Activated gamma-delta T cell treated with Interleukin-2 at 50 U/mL for 16 hours (primary cell): Measurements from ENCODE around the gene HENMT1.

Experiments used
- DNase-seq: peaks from one replicate; pipeline ENCODE4 v3.0.0-alpha.2; 2020

Gene HENMT1

GRCh38 chr1:108624069-108624468 is 36.8 kb downstream of the HENMT1 start:
- DNase-seq: no peak

DNA sequence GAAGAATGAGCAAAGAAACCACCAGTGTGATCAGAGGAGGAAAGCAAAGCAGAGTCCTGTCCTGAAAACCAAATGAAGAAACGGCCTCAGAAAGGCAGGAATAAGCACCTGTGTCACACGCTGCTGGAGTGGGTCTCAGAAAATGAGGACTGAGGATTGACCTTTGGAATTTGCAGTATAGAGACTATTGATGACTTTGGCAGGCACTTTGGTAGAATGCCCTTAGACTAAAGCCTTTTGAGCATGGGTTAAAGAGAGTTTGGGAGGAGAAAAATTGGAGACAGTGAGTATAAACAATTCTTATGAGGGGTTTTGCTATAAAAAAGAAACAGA is 43.2 kb downstream of the HENMT1 start:
- no peak for DNase-seq

GRCh38 chr1:108617008-108617723 is 43.7 kb downstream of the HENMT1 start:
- DNase-seq: no peak

GRCh38 chr1:108615544-108615943 is 45.3 kb downstream of the HENMT1 start:
- no peak for DNase-seq

DNA sequence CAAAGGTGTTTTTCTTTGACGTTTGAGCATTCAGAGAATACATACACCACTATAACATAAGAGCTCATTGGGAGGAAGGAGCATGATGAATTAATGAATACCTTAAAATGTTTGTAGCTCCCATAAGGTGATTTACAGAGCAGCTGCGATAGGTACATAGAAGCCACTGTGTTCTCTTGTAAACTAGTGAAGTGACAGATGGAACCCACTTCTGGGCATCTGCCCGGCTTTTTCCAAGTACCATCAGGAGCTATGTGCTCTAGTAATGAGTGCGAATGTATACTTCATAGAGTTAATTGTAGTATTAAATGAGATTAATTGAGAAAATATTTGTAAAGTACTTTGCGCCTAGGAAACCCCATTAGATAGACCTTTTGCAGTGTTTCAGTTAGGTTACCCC is 48.4 kb downstream of the HENMT1 start:
- no peak for DNase-seq

DNA sequence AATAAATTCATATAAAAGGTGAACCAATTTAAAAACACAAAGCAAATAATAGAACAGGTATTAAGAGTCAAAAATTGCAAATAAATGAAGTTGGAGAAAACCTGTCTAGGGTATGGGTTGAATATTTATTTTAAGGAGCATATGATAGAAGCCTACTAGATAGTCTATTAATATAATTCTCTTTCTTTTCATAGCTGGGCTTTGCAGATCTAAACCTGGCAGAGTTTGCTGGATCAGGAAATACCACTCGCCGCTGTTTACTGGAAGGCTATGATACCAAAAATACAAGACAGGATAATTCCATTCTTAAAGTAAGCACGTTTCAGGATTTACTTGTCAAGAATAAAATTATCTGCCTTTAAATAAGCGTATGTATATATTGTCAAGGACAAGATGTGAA is 48.9 kb downstream of the HENMT1 start:
- no peak for DNase-seq

DNA sequence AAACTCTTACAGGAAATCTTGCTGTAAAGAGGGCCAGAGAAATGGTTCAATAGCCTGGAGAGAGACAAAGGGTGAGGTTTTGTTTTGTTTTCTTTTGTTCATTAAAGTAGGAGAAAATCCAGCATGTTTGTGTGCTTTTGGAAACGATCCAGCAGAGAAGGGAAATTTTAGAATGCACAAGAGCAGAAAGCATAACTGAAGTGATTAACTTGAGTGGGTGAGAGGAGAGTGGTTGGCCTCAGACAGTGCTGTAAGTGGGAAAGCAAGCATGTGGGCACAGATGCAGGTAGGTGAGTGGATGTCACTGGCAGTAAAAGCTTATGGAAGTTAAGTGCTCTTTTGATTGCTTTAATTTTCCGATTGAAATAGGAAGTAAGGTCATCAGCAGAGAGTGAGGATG is 50.8 kb downstream of the HENMT1 start:
- no peak for DNase-seq

GRCh38 chr1:108609483-108610049 is 51.3 kb downstream of the HENMT1 start:
- DNase-seq: no peak

DNA sequence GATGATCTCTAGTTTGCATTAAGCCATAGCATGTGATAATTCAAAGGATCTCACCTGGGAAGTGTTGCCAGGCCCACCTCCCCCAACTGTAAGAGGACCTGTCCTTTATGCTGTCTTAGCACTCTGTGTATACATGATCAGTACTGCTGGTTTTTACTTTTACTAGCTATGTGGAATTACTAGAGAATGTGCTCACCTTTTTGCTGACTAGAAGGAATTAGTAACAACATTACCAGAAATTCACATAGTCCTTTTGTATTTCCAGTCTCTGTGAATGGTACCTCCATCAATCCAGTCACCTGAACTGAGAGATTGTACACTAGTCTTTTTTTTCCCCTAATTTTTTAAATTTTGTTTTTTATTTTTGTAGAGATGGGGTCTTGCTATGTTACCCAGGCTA is 54.4 kb downstream of the HENMT1 start:
- no peak for DNase-seq

DNA sequence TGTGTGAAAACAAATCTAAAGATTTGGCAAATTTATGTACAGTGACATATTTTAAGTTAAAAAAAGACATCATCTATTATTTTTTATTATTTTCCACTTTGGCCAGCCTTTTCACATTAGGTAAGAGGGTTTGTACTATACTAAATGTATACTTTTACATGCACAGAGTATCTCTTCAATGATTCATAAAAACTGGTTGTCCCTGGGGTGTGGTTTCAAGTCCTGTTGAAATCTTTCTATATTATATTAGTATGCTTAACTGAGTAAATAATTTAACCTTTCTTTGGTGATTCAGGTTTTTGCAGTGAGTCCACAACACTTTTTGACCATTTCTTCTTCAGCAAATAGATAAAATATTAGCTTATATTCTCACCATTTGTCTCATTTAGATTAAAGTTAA is 55.3 kb downstream of the HENMT1 start:
- no peak for DNase-seq

GRCh38 chr1:108601708-108602410 is 59.0 kb downstream of the HENMT1 start:
- no peak for DNase-seq

DNA sequence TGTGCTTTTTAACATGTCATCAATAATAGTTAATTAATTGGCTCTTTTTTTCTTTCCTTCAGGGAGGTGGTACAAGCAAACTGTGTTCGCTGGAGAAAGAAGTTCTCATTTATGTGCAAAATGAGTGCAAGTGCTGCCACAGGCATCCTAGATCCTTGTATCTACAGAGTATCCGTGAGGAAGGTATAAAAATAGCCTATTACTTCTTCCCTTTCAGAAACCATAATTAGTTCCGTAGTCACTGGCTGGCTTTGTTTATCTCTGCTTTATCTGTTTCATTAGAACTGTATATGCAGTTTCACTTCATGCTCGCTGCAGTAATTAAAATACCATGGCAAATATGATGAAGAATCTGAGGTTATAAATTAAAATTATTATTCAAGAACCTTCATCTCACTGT is 60.4 kb downstream of the HENMT1 start:
- DNase-seq: no peak

- no peak for DNase-seq
Observed at GRCh38 chr1:108598340-108598739, 62.6 kb downstream of the HENMT1 start.
